Skeletal muscle cell (primary cell): Measurements from ENCODE around the gene GMPR2.
"Not testable (repeated sequence)": the region's sequence is repeated elsewhere in the genome, so short reads cannot be mapped to it uniquely, and the experiment has no call there.

Source experiments
- DNase-seq: peaks from one replicate; pipeline ENCODE4 v3.0.0-alpha.2; 2010; ENCODE audit warnings: low read depth
- H3K4me3 ChIP-seq: 2 replicates; pipeline ENCODE4 v1.5.1; 2011; ENCODE audit warnings: low read depth, mild to moderate bottlenecking, control low read depth, low read length, moderate library complexity

The GMPR2 gene

GRCh38 chr14:24222987-24223386 is 9.7 kb upstream of the GMPR2 start:
- not testable (repeated sequence) for DNase-seq, H3K4me3 ChIP-seq

GRCh38 chr14:24224618-24225071 is 8.1 kb upstream of the GMPR2 start:
- H3K4me3 ChIP-seq, result no peak overlapping the region
- DNase-seq, result peak; percentile 33

DNA sequence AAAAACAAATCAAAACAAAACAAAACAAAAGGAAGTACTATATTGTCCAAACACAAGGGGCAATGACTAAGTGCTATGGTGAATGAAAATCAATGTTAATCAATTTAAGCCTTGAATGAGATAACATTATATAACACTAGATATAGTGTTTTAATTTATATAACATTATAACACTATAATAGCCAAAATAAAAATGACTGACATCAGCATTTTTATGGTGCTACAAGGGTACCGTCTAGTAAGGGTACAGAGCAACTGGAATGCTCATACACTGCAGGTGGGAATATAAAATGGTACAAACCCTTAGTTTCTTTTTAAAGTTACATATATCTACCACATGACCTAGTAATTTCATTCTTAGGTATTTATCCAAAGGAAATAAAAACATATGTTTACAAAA is 6.3 kb upstream of the GMPR2 start:
- H3K4me3 ChIP-seq, result no peak overlapping the region
- no peak for DNase-seq

- H3K4me3 ChIP-seq, result no peak overlapping the region
- DNase-seq, result no peak
Measured at GRCh38 chr14:24228902-24229301, 3.8 kb upstream of the GMPR2 start.

DNA sequence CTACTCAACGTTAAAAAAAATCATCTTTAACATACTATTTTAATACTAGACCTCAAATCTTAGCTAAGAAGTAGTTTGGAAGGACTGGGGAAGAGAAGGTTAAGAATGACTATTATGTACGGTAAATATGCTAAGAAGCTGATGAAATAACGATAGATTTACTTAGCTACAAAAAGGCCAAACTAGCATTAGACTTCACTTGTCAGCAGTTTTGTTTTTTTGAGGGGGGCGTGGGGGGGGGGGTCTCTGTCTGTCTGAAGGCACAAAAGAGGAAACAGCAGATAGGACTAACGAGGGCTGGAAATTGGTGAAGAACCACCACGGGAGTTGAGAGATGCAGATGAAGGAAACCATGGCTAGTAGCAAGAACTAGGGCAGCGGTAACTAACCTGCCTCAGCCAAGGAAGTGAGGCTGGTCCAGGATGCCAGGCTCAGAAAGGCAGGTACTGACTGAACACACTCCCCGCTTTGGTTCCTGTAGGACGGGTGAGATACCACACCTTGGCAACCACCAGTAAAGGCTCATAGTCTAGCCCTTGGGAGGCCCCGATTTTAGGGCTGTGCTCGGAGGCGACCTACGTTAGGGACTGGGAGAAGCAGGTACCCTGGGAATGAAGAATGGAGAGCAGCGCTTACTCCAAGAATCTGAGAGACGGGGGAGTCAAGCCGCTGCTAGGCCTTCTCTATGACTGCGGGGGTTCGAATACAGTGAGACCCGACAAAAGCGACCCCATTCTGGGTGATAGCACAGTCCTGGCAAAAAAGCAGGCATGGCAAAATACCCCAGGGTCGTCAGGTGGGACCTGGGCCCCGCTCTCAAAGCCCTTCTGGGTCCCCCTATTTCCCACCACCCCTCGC is 1.2 kb upstream of the GMPR2 start:
- DNase-seq, result no peak

GRCh38 chr14:24232121-24232644 is 546 bp upstream of the GMPR2 start, which contains the start of gene NEDD8:
TSS of gene NEDD8 (minus strand) at chr14:24232367. CDS start at chr14:24232267, 100 bp downstream.
- DNase-seq, result peak; percentile 92
- H3K4me3 ChIP-seq, result peak within 1 kb of the TSS; percentile 90

More for the DNA sequence above, 1.2 kb upstream of the GMPR2 start:
- peak overlapping the region; percentile 90 for H3K4me3 ChIP-seq

DNA sequence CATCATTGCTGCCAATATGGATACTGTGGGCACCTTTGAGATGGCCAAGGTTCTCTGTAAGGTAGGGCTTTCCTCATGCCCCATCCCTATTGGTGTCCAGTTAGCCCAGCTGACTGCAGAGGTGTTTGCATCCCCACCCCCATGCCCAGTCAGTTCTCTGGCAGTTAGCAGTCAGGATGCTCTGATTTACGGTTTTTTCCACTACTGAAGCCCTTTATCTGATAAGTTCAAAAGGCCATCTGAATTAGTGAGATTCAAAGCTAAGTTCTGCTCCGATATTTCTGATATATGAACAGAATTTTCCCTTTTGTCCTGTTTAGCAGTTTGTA is 773 bp downstream of the GMPR2 start:
- peak overlapping the region; percentile 90 for H3K4me3 ChIP-seq
- DNase-seq, result no peak

GRCh38 chr14:24234095-24235005 is 1.6 kb downstream of the GMPR2 start:
- H3K4me3 ChIP-seq, result no peak overlapping the region

DNA sequence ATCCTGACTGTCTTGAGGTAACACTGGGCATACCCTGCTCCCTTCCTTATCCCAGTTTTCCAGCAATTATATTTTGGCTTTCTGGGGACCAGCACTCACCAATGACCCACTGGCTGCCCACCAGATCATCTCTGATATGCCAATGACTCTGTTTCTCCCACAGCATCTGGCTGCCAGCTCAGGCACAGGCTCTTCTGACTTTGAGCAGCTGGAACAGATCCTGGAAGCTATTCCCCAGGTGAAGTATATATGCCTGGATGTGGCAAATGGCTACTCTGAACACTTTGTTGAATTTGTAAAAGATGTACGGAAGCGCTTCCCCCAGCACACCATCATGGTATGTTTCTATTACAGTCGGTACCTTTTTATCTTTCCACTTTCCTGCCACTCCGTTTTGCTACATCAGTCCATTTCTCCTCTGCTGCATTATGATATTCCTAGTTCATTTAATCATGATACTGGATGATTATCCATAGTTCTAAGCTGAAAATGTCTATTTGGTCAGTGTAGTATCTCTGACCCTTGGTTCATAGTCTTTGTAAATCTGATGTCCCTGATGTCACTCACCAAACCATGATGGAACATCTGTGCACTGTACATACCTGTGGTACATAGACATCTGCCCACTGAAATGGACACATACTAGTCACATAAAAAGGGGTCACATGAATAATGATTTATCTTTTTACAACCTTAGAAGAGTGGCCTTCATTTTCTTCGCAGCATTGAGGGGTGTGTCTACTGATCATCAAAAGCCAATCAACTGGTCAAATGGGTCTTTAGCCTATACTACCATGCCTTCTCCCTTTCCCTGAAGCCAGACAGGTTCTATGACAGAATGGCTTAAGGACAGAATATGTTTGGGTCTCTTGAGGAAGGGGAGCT is 3.3 kb downstream of the GMPR2 start:
- no peak overlapping the region for H3K4me3 ChIP-seq
- DNase-seq, result no peak

More at GRCh38 chr14:24234095-24235005, 1.6 kb downstream of the GMPR2 start:
- no peak for DNase-seq

DNA sequence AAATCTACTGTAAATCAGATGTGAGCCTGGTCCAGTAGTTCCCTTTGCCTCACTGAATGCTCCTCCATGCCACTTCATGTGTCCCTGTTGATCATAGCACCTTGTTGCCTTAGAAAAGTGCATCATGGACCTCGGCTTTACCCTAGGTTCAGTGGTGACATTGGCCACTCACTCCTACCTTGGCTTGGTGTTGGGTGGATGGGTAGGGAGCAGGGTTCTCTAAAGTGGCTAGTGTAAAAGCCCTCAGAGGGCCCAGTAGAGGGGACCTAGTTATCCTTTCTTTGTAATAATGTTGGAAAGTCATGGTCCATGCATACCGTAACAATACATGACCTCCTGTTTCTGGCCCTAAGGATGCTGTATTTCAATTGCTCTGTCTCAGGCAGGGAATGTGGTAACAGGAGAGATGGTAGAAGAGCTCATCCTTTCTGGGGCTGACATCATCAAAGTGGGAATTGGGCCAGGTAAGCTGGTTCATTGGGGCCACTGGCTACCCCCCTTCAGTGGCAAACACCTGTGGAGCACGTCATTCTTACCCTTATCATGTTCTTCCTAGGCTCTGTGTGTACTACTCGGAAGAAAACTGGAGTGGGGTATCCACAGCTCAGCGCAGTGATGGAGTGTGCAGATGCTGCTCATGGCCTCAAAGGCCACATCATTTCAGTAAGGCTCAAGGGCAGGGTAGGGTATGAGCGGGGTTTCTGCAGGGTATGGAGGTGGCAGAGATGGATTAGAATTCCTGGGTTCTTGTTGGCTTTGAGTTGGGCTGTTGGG is 4.1 kb downstream of the GMPR2 start:
- DNase-seq, result no peak
- H3K4me3 ChIP-seq, result no peak overlapping the region

GRCh38 chr14:24237463-24237955 is 4.8 kb downstream of the GMPR2 start:
- DNase-seq, result no peak
- no peak overlapping the region for H3K4me3 ChIP-seq

DNA sequence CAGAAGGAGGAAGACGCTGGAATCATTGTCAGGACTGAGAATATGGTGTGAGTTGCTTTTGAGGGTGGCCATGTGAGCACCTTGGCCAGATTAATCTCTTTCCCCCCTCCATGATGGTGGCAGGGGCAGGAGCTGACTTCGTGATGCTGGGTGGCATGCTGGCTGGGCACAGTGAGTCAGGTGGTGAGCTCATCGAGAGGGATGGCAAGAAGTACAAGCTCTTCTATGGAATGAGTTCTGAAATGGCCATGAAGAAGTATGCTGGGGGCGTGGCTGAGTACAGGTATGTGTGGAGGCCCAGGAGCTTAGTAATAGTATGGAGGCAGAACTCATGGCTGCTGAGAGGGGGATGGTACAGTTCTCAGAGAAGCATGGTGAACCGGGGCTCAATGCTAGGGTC is 5.4 kb downstream of the GMPR2 start:
- DNase-seq, result no peak
- H3K4me3 ChIP-seq, result no peak overlapping the region

DNA sequence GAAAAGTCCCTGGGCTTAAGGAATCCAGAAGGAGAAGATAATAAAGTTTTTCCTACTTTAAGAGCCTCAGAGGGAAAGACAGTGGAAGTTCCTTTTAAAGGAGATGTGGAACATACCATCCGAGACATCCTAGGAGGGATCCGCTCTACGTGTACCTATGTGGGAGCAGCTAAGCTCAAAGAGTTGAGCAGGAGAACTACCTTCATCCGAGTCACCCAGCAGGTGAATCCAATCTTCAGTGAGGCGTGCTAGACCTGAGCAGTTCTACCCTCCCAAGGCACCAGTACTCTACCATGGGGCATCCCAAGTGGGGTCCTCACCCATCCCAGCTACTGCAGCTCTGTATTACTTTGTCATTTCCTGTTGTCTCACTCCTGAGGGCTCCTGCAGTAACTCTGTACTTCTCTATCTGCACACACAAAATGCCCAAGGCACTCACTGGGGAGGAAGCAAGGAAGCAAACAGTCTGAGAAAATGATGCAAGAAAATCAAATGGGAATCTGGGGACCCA is 5.9 kb downstream of the GMPR2 start:
- no peak overlapping the region for H3K4me3 ChIP-seq
- no peak for DNase-seq

- DNase-seq, result no peak
- H3K4me3 ChIP-seq, result no peak overlapping the region
Measured at GRCh38 chr14:24240110-24240918, 7.6 kb downstream of the GMPR2 start.

- peak overlapping the region; percentile 90 for H3K4me3 ChIP-seq
- peak; percentile 68 for DNase-seq
Measured at GRCh38 chr14:24241829-24242443, 9.2 kb downstream of the GMPR2 start.

DNA sequence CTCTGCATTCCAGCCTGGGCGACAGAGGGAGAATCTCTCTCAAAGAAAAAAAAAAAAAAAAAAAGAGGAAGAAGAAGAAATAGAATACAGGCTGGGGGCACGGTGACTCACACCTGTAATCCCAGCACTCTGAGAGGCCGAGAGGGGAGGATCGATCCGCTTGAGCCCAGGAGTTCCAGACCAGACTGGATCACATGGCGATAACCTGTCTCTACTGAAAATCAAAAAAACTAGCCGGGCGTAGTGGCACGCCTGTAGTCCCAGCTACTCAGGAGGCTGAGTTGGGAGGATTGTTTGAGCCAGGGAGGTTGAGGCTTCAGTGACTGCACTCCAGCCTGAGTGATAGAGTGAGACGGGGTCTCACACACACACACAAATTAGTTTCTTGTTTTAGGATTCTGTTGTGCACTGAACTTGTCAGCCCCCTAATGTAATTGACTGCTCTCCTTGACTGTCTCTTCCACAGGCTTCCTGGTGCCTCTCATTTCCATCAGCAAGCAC is 10.7 kb downstream of the GMPR2 start:
- H3K4me3 ChIP-seq, result peak overlapping the region; percentile 90
- DNase-seq, result no peak

DNA sequence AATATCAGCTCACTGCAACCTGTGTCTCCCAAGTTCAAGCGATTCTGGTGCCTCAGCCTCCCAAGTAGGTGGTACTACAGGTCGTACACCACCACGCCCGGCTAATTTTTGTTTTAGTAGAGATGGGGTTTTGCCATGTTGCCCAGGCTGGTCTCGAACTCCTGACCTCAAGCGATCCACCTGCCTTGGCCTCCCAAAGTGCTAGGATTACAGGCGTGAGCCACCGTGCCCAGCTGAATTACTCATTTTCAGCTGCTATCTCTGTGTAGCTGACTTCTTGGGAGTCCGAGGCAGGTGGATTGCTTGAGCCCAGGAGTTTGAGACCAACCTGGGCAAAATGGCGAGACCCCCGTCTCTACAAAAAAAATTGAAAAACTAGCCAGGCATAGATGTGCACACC is 12.6 kb downstream of the GMPR2 start:
- not testable (repeated sequence) for H3K4me3 ChIP-seq, DNase-seq
